Progenitor cell of endocrine pancreas (in vitro differentiated cells): Measurements from ENCODE around the gene IPCEF1. TPM values are rescaled to one million over a fixed set of nuclear protein-coding genes. Genes with fewer than 3 reads are reported as not detected.

Experiments used
- DNase-seq: peaks from one replicate; pipeline ENCODE4 v3.0.0; 2021; ENCODE audit warnings: low spot score; ENCODE audit not compliant: unreplicated experiment
- H3K27ac Mint-ChIP-seq: 2 replicates; pipeline ENCODE4 v1.8.0; 2021; ENCODE audit warnings: mild to moderate bottlenecking, moderate library complexity, mixed read lengths
- H3K27me3 Mint-ChIP-seq: 2 replicates; pipeline ENCODE4 v1.8.0; 2021; ENCODE audit warnings: mixed read lengths
- H3K36me3 Mint-ChIP-seq: 2 replicates; pipeline ENCODE4 v1.8.0; 2022; ENCODE audit warnings: mixed read lengths; ENCODE audit not compliant: insufficient read depth
- H3K4me1 Mint-ChIP-seq: 2 replicates; pipeline ENCODE4 v1.8.0; 2021; ENCODE audit warnings: low read depth, mixed read lengths
- H3K4me3 Mint-ChIP-seq: 2 replicates; pipeline ENCODE4 v1.8.0; 2021; ENCODE audit warnings: low read depth, mild to moderate bottlenecking, moderate library complexity, mixed read lengths
- H3K9me3 Mint-ChIP-seq: 2 replicates; pipeline ENCODE4 v1.8.0; 2021; ENCODE audit warnings: low read depth, mixed read lengths
- total RNA-seq: library from RNA; stranded (reverse); gene quantifications from 2 replicates; pipeline ENCODE4 v1.2.1, GENCODE V29; 2021
- TF ChIP-seq, protein P1 (sequence below): fragments of 200-600 bp; sonication (generic); IDR thresholded peaks from one replicate; pipeline ENCODE4 v1.5.0; 2021; ENCODE audit warnings: antibody characterized with exemption, mild to moderate bottlenecking; ENCODE audit not compliant: unreplicated experiment

Gene IPCEF1
- total RNA-seq, 1 donor from 2014 or later: 0.77 TPM

DNA sequence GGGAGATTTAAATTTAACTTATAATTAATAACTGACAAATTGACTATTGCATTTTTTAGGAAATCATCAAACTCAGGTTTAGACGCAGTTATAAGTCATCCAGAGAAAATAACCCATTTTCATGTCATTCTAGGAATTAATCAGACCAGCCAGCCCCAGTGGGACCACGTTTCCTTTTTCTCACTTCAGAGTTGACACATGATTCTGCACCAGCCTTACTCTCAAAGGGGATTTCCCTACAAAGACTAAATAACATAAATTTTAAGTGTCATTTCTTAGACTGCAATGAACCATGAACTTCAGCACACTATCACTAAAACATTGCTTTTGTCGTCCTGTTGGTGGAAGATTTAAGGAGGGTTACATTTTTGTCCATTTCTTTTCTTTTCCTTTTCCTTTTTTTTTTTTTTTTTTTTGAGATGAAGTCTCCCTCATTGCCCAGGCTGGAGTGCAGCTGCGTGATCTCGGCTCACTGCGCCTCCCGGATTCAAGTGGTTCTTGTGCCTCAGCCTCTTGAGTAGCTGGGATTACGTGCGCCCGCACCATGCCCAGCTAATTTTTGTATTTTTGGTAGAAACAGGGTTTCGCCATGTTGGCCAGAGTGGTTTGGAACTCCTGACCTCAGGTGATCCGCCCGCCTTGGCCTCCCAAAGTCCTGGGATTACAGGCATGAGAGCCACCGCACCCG lies 3.6 kb downstream of the IPCEF1 start:
- H3K9me3 Mint-ChIP-seq: no peaks in the 10 kb centered on the region
- no peaks in the 10 kb centered on the region for H3K27me3 Mint-ChIP-seq
- H3K36me3 Mint-ChIP-seq: no peaks in the 10 kb centered on the region
- TF ChIP-seq, protein P1, sequence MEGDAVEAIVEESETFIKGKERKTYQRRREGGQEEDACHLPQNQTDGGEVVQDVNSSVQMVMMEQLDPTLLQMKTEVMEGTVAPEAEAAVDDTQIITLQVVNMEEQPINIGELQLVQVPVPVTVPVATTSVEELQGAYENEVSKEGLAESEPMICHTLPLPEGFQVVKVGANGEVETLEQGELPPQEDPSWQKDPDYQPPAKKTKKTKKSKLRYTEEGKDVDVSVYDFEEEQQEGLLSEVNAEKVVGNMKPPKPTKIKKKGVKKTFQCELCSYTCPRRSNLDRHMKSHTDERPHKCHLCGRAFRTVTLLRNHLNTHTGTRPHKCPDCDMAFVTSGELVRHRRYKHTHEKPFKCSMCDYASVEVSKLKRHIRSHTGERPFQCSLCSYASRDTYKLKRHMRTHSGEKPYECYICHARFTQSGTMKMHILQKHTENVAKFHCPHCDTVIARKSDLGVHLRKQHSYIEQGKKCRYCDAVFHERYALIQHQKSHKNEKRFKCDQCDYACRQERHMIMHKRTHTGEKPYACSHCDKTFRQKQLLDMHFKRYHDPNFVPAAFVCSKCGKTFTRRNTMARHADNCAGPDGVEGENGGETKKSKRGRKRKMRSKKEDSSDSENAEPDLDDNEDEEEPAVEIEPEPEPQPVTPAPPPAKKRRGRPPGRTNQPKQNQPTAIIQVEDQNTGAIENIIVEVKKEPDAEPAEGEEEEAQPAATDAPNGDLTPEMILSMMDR: no peak
- no peak overlapping the region for H3K4me3 Mint-ChIP-seq
- no peak for DNase-seq
- H3K4me1 Mint-ChIP-seq: no peaks in the 10 kb centered on the region
- H3K27ac Mint-ChIP-seq: no peak overlapping the region

DNA sequence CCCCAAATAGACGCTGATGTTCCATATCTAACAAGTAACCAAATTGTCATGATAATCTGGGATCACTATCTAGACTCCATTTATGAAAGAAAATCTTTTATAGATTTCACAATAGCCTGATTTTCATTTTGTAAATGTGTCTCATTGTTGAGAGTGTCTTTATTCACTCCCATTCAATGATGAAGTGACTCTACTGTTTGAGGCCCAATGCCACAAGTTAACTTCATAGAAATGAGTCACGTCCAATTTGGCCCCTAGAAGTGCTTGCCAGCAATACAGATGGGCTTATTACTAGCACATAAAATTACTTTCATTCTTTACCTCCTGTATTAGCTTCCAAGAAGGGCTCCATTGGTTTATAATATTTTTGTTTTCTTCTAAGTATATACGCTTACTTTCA lies 6.3 kb downstream of the IPCEF1 start:
- peaks cover 3% of the 10 kb centered on the region for H3K9me3 Mint-ChIP-seq
- no peak for DNase-seq
- no peaks in the 10 kb centered on the region for H3K4me1 Mint-ChIP-seq
- H3K36me3 Mint-ChIP-seq: no peaks in the 10 kb centered on the region
- no peak overlapping the region for H3K27ac Mint-ChIP-seq
- H3K27me3 Mint-ChIP-seq: no peaks in the 10 kb centered on the region
- TF ChIP-seq, protein P1: no peak
- H3K4me3 Mint-ChIP-seq: no peak overlapping the region

GRCh38 chr6:154347981-154348380 lies 8.6 kb downstream of the IPCEF1 start:
- peaks cover 3% of the 10 kb centered on the region for H3K4me1 Mint-ChIP-seq
- H3K27ac Mint-ChIP-seq: no peak overlapping the region
- TF ChIP-seq, protein P1: no peak

GRCh38 chr6:154345811-154346210 lies 10.8 kb downstream of the IPCEF1 start:
- H3K4me3 Mint-ChIP-seq: no peak overlapping the region
- H3K27ac Mint-ChIP-seq: no peak overlapping the region
- peaks cover 3% of the 10 kb centered on the region for H3K9me3 Mint-ChIP-seq
- H3K4me1 Mint-ChIP-seq: peaks cover 3% of the 10 kb centered on the region
- peaks cover 3% of the 10 kb centered on the region for H3K27me3 Mint-ChIP-seq
- no peaks in the 10 kb centered on the region for H3K36me3 Mint-ChIP-seq
- no peak for DNase-seq
- TF ChIP-seq, protein P1: no peak

More at GRCh38 chr6:154347981-154348380, 8.6 kb downstream of the IPCEF1 start:
- peaks cover 3% of the 10 kb centered on the region for H3K27me3 Mint-ChIP-seq
- DNase-seq: no peak
- no peaks in the 10 kb centered on the region for H3K36me3 Mint-ChIP-seq
- no peak overlapping the region for H3K4me3 Mint-ChIP-seq
- H3K9me3 Mint-ChIP-seq: peaks cover 3% of the 10 kb centered on the region

- TF ChIP-seq, protein P1: peak; percentile 34
- Mint-ChIP-seq H3K27ac (no peak overlapping the region), H3K36me3 (no peaks in the 10 kb centered on the region), H3K4me1 (peaks cover 3% of the 10 kb centered on the region), H3K4me3 (no peak overlapping the region), H3K27me3 (peaks cover 3% of the 10 kb centered on the region), H3K9me3 (peaks cover 3% of the 10 kb centered on the region)
- no peak for DNase-seq
These were observed 12.9 kb downstream of the IPCEF1 start for GRCh38 chr6:154343473-154344308.
